Mesenchymal stem cell (in vitro differentiated cells and primary cell): ENCODE data around the gene PRKG1.
A peak's percentile ranks its signal among the peaks of the same experiment; 100 is the strongest.

Source experiments
- DNase-seq: peaks from one replicate; pipeline ENCODE4 v3.0.0-alpha.2; 2013
- H2AFZ ChIP-seq: one replicate; pipeline ENCODE4 v1.6.1; 2013; ENCODE audit warnings: low read depth, mild to moderate bottlenecking, control low read depth, inconsistent platforms, low read length, moderate library complexity
- H2AK5ac ChIP-seq: 2 replicates; pipeline ENCODE4 v1.6.1; 2013; ENCODE audit warnings: low read length, moderate library complexity, mild to moderate bottlenecking, inconsistent platforms; ENCODE audit not compliant: severe bottlenecking
- H2BK120ac ChIP-seq: one replicate; pipeline ENCODE4 v1.6.1; 2013; ENCODE audit warnings: low read depth, mild to moderate bottlenecking, inconsistent platforms, low read length, moderate library complexity
- H2BK12ac ChIP-seq, 2 experiments: one replicate each; pipeline ENCODE4 v1.6.1; 2013; ENCODE audit warnings: inconsistent platforms in 2 of 2, low read length in 2 of 2, mild to moderate bottlenecking in 2 of 2, moderate library complexity in 2 of 2, control low read depth in 1 of 2
- H2BK15ac ChIP-seq: one replicate; pipeline ENCODE4 v1.6.1; 2013; ENCODE audit warnings: mild to moderate bottlenecking, low read depth, inconsistent platforms; ENCODE audit not compliant: poor library complexity, severe bottlenecking
- H2BK5ac ChIP-seq: 2 replicates; pipeline ENCODE4 v1.6.1; 2013; ENCODE audit warnings: low read depth, mild to moderate bottlenecking, low read length, control low read depth, inconsistent platforms; ENCODE audit not compliant: poor library complexity, severe bottlenecking
- H3K14ac ChIP-seq, 2 experiments: one replicate each; pipeline ENCODE4 v1.6.1; 2013; ENCODE audit warnings: inconsistent platforms in 2 of 2, low read length in 2 of 2, control low read depth in 1 of 2, mild to moderate bottlenecking in 1 of 2, moderate library complexity in 1 of 2
- H3K18ac ChIP-seq, 2 experiments: one replicate each; pipeline ENCODE4 v1.6.1; 2013; ENCODE audit warnings: inconsistent platforms in 2 of 2, low read length in 2 of 2, control low read depth in 1 of 2, low read depth in 1 of 2, mild to moderate bottlenecking in 1 of 2
- H3K23ac ChIP-seq, 2 experiments: one replicate each; pipeline ENCODE4 v1.6.1; 2013; ENCODE audit warnings: inconsistent platforms in 2 of 2, low read length in 2 of 2, mild to moderate bottlenecking in 2 of 2, moderate library complexity in 2 of 2, control low read depth in 1 of 2
- H3K27ac ChIP-seq: 2 replicates; pipeline ENCODE4 v1.5.1; 2013; ENCODE audit warnings: mild to moderate bottlenecking, moderate library complexity, low read length, control low read depth, inconsistent platforms; ENCODE audit not compliant: poor library complexity, severe bottlenecking
- H3K27me3 ChIP-seq, 2 experiments: 2 replicates each; pipeline versions ENCODE4 v1.6.1 to v1.7.0; 2013; ENCODE audit warnings: low read length in 2 of 2, mild to moderate bottlenecking in 2 of 2, moderate library complexity in 2 of 2, control low read depth in 1 of 2, inconsistent platforms in 1 of 2; ENCODE audit not compliant: control insufficient read depth in 1 of 2, insufficient read depth in 1 of 2
- H3K36me3 ChIP-seq, 2 experiments: 2 replicates each; pipeline versions ENCODE4 v1.6.1 to v1.7.0; 2013; ENCODE audit warnings: low read length in 2 of 2, control low read depth in 1 of 2, inconsistent platforms in 1 of 2, low read depth in 1 of 2, mild to moderate bottlenecking in 1 of 2; ENCODE audit not compliant: insufficient read depth in 2 of 2, control insufficient read depth in 1 of 2
- H3K4ac ChIP-seq, 2 experiments: one replicate each; pipeline ENCODE4 v1.6.1; 2013; ENCODE audit warnings: inconsistent platforms in 2 of 2, low read length in 2 of 2, mild to moderate bottlenecking in 2 of 2, moderate library complexity in 2 of 2, control low read depth in 1 of 2, low read depth in 1 of 2
- H3K4me1 ChIP-seq: 2 replicates; pipeline ENCODE4 v1.6.1; 2013; ENCODE audit warnings: low read depth, low read length, control low read depth; ENCODE audit not compliant: control insufficient read depth, insufficient read depth
- H3K4me2 ChIP-seq: 2 replicates; pipeline ENCODE4 v1.6.1; 2013; ENCODE audit warnings: low read length, mild to moderate bottlenecking, inconsistent platforms; ENCODE audit not compliant: poor library complexity, severe bottlenecking
- H3K4me3 ChIP-seq, 2 experiments: 2 replicates each; pipeline versions ENCODE4 v1.5.1 to v1.7.0; 2013; ENCODE audit warnings: low read length in 2 of 2, mild to moderate bottlenecking in 2 of 2, control low read depth in 1 of 2, low read depth in 1 of 2; ENCODE audit not compliant: insufficient read depth in 1 of 2
- H3K79me1 ChIP-seq: replicated peaks from 2 replicates; pipeline ENCODE4 v1.6.1; 2013; ENCODE audit warnings: mild to moderate bottlenecking, control low read depth, low read length, inconsistent platforms; ENCODE audit not compliant: poor library complexity, severe bottlenecking
- H3K9ac ChIP-seq: 2 replicates; pipeline ENCODE4 v1.7.0; 2013; ENCODE audit warnings: mild to moderate bottlenecking, low read length, moderate library complexity
- H3K9me3 ChIP-seq: 2 replicates; pipeline ENCODE4 v1.7.0; 2013; ENCODE audit warnings: mild to moderate bottlenecking, low read length; ENCODE audit not compliant: control insufficient read depth
- H4K8ac ChIP-seq: one replicate; pipeline ENCODE4 v1.6.1; 2013; ENCODE audit warnings: inconsistent platforms, mild to moderate bottlenecking, low read length, moderate library complexity
- H4K91ac ChIP-seq: one replicate; pipeline ENCODE4 v1.6.1; 2013; ENCODE audit warnings: mild to moderate bottlenecking, low read length, inconsistent platforms
- WGBS: methylation state at CpG from one replicate; pipeline ENCODE4 v1.1.7; 2013; ENCODE audit warnings: mixed read lengths; 5-methylcytosine and 5-hydroxymethylcytosine counted together

PRKG1 gene

DNA sequence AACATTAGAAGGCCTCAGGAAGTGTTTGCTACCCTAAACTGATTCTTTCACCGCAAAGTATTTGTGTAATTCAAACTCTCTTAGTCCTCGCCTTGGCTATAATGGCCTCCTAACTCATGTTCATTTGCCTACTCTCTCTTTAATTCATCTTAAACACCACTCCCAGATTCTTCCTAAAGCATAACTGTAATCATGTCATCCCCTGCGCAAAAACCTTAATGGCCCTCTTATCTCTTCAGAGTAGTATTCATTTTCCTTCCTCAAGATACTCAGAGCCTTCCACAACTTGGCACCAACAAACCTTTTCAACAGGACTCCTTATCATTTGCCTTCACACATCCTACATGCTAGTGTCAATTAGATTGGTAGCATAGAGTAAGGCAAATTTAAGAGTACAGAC is 582.2 kb downstream of the PRKG1 start:
- no peak overlapping the region for H2BK5ac ChIP-seq
- no peak overlapping the region for H3K18ac ChIP-seq
- H4K8ac ChIP-seq, result no peak overlapping the region
- no peak overlapping the region for H3K9ac ChIP-seq
- H3K36me3 ChIP-seq, result no peaks in the 10 kb centered on the region
- no peak overlapping the region for H2AFZ ChIP-seq
- H3K9me3 ChIP-seq, result no peaks in the 10 kb centered on the region
- H2AK5ac ChIP-seq, result no peak overlapping the region
- H4K91ac ChIP-seq, result no peak overlapping the region
- H3K23ac ChIP-seq, result no peak overlapping the region
- H3K14ac ChIP-seq, result no peak overlapping the region
- no peak overlapping the region for H3K4me2 ChIP-seq
- no peak overlapping the region for H3K27ac ChIP-seq
- H3K27me3 ChIP-seq, result no peaks in the 10 kb centered on the region
- no peak overlapping the region for H2BK15ac ChIP-seq
- no peaks in the 10 kb centered on the region for H3K4me1 ChIP-seq
- H3K4me3 ChIP-seq, result no peak overlapping the region
- H2BK120ac ChIP-seq, result no peak overlapping the region
- no peak for DNase-seq
- no peaks in the 10 kb centered on the region for H3K79me1 ChIP-seq
- WGBS, result 95% methylated on average over 3 of the region's 3 CpGs
- no peak overlapping the region for H2BK12ac ChIP-seq
- no peak overlapping the region for H3K4ac ChIP-seq

DNA sequence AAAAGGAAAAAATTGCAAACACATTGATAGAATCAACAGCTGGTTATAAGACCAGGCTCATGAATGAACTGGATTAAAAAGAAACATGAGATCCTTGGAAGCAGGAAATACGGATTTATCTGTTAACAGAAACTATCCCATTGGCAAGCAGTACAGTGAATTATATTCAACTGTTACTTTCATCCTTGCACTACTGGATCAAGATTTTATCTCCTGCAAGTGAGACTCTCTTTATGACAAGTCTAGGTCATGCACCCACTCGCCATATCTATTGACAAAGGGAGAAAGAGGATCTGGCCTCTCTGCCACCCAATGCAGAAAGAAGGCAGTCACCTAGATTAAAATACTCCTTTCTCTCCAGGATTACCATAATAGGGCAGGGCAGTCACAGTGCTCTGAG is 583.7 kb downstream of the PRKG1 start:
- Histone ChIP-seq H2BK12ac (no peak overlapping the region), H3K27ac (no peak overlapping the region), H3K4me3 (no peak overlapping the region), H2AK5ac (no peak overlapping the region), H3K23ac (no peak overlapping the region), H2BK120ac (no peak overlapping the region), H3K36me3 (no peaks in the 10 kb centered on the region), H2BK15ac (no peak overlapping the region), H3K18ac (no peak overlapping the region), H3K9ac (no peak overlapping the region), H2BK5ac (no peak overlapping the region), H3K79me1 (no peaks in the 10 kb centered on the region), H3K9me3 (no peaks in the 10 kb centered on the region), H2AFZ (no peak overlapping the region), H4K91ac (no peak overlapping the region), H3K4ac (no peak overlapping the region), H3K14ac (no peak overlapping the region), H3K4me2 (no peak overlapping the region), H3K27me3 (no peaks in the 10 kb centered on the region), H4K8ac (peak overlapping the region; percentile 27), H3K4me1 (no peaks in the 10 kb centered on the region)
- WGBS, result 88% methylated on average over 2 of the region's 2 CpGs
- DNase-seq, result no peak

DNA sequence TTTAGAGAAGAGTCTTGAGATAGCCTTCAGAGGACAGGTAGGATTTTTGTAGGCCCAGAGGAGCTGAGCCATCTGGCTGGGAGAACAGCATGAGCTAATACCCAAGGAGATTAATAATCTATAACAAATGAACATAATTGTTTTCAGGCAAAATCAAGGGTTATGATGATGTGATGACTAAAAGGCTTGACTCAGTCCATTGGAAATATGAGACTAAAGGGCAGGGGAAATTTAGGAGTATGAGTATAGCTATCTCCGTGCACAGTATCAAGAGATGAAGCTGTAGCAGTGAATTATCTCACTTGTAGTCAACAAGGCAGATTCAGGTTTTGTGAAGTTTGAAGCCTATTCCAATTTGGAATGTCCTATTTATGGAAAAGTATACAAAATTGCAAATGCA is 585.1 kb downstream of the PRKG1 start:
- no peak overlapping the region for H3K4ac ChIP-seq
- no peak overlapping the region for H3K27ac ChIP-seq
- H3K18ac ChIP-seq, result no peak overlapping the region
- 87% methylated on average over 1 of the region's 1 CpG for WGBS
- no peaks in the 10 kb centered on the region for H3K79me1 ChIP-seq
- H3K9me3 ChIP-seq, result no peaks in the 10 kb centered on the region
- no peak overlapping the region for H3K14ac ChIP-seq
- H2AFZ ChIP-seq, result no peak overlapping the region
- no peaks in the 10 kb centered on the region for H3K36me3 ChIP-seq
- H2BK12ac ChIP-seq, result no peak overlapping the region
- H3K9ac ChIP-seq, result no peak overlapping the region
- H2BK15ac ChIP-seq, result no peak overlapping the region
- no peak overlapping the region for H3K23ac ChIP-seq
- no peak overlapping the region for H2BK5ac ChIP-seq
- no peak overlapping the region for H2BK120ac ChIP-seq
- H3K27me3 ChIP-seq, result no peaks in the 10 kb centered on the region
- no peaks in the 10 kb centered on the region for H3K4me1 ChIP-seq
- H3K4me3 ChIP-seq, result no peak overlapping the region
- no peak overlapping the region for H2AK5ac ChIP-seq
- no peak overlapping the region for H3K4me2 ChIP-seq
- DNase-seq, result no peak
- no peak overlapping the region for H4K8ac ChIP-seq
- no peak overlapping the region for H4K91ac ChIP-seq

DNA sequence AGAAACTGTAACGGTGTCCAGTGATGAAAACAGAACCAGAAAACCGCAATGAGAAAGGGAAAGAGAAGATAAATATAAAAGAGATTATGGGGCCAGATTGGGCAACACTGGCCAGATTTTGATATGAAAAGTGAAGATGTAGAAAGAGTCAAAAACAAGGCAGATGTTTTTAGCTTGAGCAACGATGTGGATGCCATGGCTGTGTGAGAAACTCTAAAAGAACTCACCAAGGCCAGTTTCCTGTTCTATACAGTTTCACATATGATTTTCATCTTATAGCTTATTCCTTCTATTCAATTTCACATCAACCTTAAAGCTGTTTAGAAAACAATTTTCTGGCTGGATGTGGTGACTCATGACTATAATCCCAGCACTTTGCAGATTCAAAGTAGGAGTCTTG is 588.8 kb downstream of the PRKG1 start:
- Histone ChIP-seq H3K4ac (no peak overlapping the region), H2BK120ac (no peak overlapping the region), H3K23ac (no peak overlapping the region), H3K36me3 (no peaks in the 10 kb centered on the region), H3K4me2 (no peak overlapping the region), H3K79me1 (no peaks in the 10 kb centered on the region), H3K27me3 (no peaks in the 10 kb centered on the region), H2BK5ac (no peak overlapping the region), H4K8ac (no peak overlapping the region), H3K9ac (no peak overlapping the region), H2AK5ac (no peak overlapping the region), H3K27ac (no peak overlapping the region), H3K14ac (no peak overlapping the region), H3K9me3 (no peaks in the 10 kb centered on the region), H2AFZ (no peak overlapping the region), H3K18ac (no peak overlapping the region), H2BK12ac (no peak overlapping the region), H4K91ac (no peak overlapping the region), H3K4me1 (no peaks in the 10 kb centered on the region), H3K4me3 (no peak overlapping the region), H2BK15ac (no peak overlapping the region)
- DNase-seq, result no peak
- WGBS, result 96% methylated on average over 3 of the region's 3 CpGs
